BE2C (cell line): ENCODE measurements around the gene PALM3.

Source experiments
- DNase-seq: peaks from one replicate; pipeline ENCODE4 v3.0.0-alpha.2; 2020
- H3K27me3 ChIP-seq: fragments of 250-450 bp; sonication (Bioruptor Pico); 2 replicates; pipeline ENCODE4 v1.5.1; 2020; ENCODE audit warnings: mild to moderate bottlenecking
- H3K36me3 ChIP-seq: fragments of 250-450 bp; sonication (Bioruptor Pico); 2 replicates; pipeline ENCODE4 v1.5.1; 2020; ENCODE audit warnings: mild to moderate bottlenecking
- H3K4me1 ChIP-seq: fragments of 250-450 bp; sonication (Bioruptor Pico); 2 replicates; pipeline ENCODE4 v1.5.1; 2020
- H3K4me3 ChIP-seq: 2 replicates; pipeline ENCODE4 v1.5.1; 2011; ENCODE audit warnings: low read depth, low read length
- H3K9me3 ChIP-seq: fragments of 250-450 bp; sonication (Bioruptor Pico); 2 replicates; pipeline ENCODE4 v1.5.1; 2020
- TF ChIP-seq, protein P1 (sequence below): IDR thresholded peaks from 2 replicates; pipeline ENCODE4 v1.5.1; 2012; ENCODE audit warnings: mild to moderate bottlenecking, low read depth, low read length

PALM3 gene

DNA sequence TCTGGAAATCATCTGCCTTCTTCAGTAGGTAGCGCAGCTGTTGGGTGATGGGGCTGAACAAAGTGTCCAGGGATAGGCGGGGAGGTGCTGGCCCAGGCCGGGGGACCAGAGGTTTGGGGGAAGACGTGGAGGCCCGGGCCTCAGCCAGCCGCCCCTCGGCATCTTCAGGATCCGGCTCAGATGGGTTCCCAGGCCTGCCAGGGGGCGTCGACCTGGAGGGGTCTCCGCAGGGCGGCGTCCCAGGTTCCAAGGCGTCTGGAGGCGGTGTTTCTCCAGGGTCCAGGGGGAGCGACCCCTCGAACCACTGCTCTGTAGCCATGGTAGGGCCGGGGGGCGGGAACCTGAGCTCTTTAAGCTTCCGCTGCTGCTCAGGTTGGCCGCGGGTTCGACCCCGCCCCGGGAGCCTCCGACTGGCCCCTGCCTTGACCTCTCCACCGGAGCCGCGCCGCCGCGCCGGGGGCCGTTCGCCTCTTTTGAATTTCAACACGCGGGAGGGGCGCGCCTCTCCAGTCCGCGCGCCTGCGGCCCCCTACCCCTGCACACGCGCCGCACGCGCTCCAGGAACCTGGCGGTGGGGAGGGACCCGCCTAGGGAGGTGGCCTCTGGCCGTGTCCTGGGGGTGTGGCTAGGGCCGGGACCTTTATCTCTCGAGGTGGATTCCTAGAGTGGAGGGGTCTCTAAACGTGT, 23.6 kb upstream of the PALM3 start, which contains the start of gene C19orf67:
Gene C19orf67, minus strand, starts transcription at position 475 of the 687 bp plus-strand sequence. Its CDS starts 156 bp downstream, at position 319.
- no peaks in the 10 kb centered on the region for H3K9me3 ChIP-seq
- TF ChIP-seq, protein P1, sequence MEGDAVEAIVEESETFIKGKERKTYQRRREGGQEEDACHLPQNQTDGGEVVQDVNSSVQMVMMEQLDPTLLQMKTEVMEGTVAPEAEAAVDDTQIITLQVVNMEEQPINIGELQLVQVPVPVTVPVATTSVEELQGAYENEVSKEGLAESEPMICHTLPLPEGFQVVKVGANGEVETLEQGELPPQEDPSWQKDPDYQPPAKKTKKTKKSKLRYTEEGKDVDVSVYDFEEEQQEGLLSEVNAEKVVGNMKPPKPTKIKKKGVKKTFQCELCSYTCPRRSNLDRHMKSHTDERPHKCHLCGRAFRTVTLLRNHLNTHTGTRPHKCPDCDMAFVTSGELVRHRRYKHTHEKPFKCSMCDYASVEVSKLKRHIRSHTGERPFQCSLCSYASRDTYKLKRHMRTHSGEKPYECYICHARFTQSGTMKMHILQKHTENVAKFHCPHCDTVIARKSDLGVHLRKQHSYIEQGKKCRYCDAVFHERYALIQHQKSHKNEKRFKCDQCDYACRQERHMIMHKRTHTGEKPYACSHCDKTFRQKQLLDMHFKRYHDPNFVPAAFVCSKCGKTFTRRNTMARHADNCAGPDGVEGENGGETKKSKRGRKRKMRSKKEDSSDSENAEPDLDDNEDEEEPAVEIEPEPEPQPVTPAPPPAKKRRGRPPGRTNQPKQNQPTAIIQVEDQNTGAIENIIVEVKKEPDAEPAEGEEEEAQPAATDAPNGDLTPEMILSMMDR, result no peak
- H3K36me3 ChIP-seq, result peaks cover 11% of the 10 kb centered on the region
- no peaks in the 10 kb centered on the region for H3K27me3 ChIP-seq
- no peak for DNase-seq
- no peaks in the 10 kb centered on the region for H3K4me1 ChIP-seq
- no peak within 1 kb of the TSS for H3K4me3 ChIP-seq

DNA sequence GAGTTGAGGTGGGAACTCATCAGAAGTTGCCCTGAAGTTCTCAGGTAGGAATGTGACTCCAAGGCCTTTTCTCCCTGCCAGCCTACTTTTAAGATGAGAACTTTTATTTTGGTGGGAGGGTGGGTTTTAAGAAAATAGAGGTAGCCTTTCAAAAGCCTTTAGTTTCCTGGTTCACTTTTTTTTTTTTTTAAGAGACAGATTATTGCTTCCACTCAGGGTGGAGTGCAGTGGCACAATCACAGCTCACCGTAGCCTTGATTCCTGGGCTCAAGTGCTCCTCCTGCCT, 20.7 kb upstream of the PALM3 start:
- Histone ChIP-seq H3K4me1 (no peaks in the 10 kb centered on the region), H3K36me3 (no peaks in the 10 kb centered on the region), H3K4me3 (no peak overlapping the region), H3K27me3 (no peaks in the 10 kb centered on the region), H3K9me3 (no peaks in the 10 kb centered on the region)
- TF ChIP-seq, protein P1, result no peak
- no peak for DNase-seq

DNA sequence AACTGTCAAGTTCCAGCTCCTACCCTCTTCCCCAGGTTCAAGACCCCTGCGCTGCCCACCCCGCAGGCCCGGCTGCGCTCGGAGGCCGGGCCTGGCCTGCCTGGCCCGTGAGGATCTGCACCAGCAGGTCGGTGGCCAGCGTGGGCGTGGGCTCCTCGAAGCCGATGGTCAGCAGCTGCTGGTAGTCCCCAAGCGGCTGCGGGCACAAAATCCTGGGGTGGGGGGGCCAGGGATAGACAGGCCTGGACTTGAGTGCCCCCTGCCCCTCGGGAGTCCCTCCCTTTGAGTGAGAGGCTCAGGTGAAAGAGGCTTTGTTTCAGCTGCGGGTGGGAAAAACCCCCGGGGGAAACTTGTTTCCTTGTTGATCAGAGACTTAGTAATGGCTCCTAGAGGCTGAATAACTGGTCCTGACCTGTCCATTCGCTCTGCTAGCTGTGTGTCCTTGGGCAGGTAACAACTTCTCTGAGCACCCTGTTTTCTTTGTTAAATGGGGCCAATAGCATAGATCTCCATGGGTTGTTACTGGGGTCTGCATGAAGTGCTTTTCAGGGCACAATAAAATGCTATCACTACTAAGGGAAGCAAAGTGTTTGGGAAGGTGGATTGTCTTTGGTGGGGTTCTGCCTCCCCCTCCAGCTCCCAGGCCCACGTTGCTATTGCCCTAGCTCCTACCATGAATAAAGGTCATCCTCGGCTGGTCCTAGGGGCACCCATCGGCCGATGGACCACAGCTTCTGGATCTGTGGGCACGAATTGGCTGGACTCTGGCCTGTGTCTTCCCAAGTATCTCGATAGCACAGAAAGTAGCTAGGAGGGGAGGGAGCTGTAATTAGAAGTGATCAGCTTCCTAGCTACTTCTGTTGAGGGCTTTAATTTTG, 20.2 kb upstream of the PALM3 start:
- no peaks in the 10 kb centered on the region for H3K4me1 ChIP-seq
- no peaks in the 10 kb centered on the region for H3K36me3 ChIP-seq
- TF ChIP-seq, protein P1, result no peak
- DNase-seq, result no peak
- no peaks in the 10 kb centered on the region for H3K9me3 ChIP-seq
- peak overlapping the region; percentile 94 for H3K4me3 ChIP-seq
- H3K27me3 ChIP-seq, result no peaks in the 10 kb centered on the region

DNA sequence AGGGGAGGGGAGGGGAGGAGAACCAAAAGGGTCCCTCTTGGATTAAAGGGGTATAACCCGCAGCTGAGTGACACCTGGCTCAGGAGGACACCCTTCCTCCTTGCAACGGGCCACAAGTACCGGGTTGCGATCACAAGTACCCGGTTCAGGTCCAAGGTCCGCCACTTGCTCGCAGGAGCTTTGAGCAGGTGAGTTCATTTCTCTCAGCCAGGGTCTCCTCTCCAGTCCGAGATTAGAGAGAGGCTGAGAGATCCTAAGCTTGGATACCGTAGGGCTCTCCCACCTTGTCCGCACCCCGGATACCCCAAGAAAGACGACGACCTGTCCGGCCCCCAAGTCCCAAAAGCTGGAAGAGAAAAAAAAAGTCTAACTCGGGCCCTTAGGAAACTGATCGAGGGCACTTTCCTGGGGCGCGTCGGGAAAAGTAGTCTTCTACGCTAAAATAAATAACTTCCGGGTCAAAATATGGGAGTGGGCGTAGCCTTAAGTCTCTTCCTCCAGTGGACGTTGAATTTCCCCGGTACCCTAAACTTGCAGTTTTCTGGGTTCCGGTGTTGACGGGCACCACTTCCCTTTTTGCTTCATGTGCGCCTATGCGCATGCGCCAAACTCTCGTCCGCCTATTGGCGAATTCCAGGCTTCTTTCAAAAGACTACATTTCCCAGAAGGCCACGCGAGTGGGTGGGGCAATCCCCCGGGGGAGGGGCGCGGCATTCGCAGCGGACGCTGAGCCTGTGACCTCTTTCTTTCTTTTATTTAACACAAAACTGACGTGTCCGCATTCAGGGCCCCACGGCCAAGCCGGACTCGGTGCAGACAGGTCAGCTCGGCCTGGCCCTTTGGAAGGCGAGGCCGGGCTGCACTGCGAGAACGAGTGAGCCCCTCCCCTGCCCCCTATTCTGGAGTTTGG, 19.3 kb upstream of the PALM3 start:
- Histone ChIP-seq H3K4me1 (no peaks in the 10 kb centered on the region), H3K4me3 (peak overlapping the region; percentile 94), H3K27me3 (no peaks in the 10 kb centered on the region), H3K36me3 (no peaks in the 10 kb centered on the region), H3K9me3 (no peaks in the 10 kb centered on the region)
- DNase-seq, result peak; percentile 97
- TF ChIP-seq, protein P1, result no peak

DNA sequence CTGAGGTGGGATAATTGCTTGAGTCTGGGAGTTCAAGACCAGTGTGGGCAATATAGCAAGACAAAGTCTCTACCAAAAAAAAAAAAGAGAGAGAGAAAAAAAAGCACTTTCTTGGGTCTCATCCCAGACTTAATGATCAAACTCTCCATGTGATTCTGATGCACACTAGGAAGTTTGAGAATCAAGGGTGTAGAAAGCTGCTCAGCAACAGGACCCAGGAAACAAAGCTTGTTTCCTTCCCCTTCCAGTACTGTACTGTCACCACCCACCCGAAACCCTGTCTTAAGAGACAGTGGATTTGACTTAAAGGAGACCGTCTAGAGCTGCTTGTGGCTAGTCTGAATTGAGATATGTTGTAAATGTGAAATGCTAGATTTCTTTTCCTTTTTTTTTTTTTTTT, 16.5 kb upstream of the PALM3 start:
- DNase-seq, result no peak
- TF ChIP-seq, protein P1, result no peak
- Histone ChIP-seq H3K27me3 (peaks cover 13% of the 10 kb centered on the region), H3K4me1 (no peaks in the 10 kb centered on the region; the same call in none of the 2 replicates), H3K9me3 (no peaks in the 10 kb centered on the region), H3K36me3 (no peaks in the 10 kb centered on the region), H3K4me3 (no peak overlapping the region)
